NCI-H1694 treated with DMSO at 0.1 percent for 48 hours (cell line): ENCODE measurements around the gene CD83.
"Not testable (repeated sequence)": the region's sequence is repeated elsewhere in the genome, so short reads cannot be mapped to it uniquely, and the experiment has no call there.

Experiments used
- DNase-seq: peaks from one replicate; lab custom pipeline; 2025; lab: John Stamatoyannopoulos, UW

Gene CD83

GRCh38 chr6:14149053-14149738, 31.6 kb downstream of the CD83 start:
- no peak for DNase-seq

DNA sequence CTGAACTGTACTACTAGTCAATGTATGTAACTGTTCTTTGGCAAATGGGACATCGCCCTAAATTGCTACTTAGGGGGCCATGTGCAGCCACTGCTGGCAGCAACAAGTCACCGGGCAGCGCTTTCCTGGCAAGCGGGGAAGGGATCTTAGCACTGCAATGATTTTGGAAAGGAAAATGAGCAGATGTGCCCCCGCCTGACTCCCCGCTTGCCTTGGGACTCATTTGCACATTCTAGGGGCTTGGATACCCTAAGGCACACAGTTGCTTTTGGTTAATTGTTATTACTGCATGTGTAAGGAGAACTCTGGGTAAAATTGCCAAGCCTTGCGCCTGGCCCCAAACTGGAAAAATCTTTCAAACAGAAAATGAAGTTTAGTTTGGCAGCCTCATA, 32.2 kb downstream of the CD83 start:
- no peak for DNase-seq

DNA sequence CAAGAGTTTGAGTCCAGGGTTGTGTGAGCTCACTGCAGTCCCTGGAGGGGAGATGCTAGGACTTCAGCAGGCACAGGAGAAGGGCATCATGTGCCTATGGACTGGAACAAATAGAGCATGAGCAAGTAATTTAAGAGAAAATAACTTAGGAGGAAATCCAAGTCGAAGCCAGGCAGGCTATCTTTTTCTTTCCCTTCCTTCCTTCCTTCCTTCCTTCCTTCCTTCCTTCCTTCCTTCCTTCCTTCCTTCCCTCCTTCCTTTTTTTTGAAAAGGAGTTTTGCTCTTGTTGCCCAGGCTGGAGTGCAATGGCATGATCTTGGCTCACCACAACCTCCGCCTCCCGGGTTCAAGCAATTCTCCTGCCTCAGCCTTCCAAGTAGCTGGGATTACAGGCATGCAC, 33.7 kb downstream of the CD83 start:
- not testable (repeated sequence) for DNase-seq

GRCh38 chr6:14151773-14152172, 34.2 kb downstream of the CD83 start:
- DNase-seq: no peak

DNA sequence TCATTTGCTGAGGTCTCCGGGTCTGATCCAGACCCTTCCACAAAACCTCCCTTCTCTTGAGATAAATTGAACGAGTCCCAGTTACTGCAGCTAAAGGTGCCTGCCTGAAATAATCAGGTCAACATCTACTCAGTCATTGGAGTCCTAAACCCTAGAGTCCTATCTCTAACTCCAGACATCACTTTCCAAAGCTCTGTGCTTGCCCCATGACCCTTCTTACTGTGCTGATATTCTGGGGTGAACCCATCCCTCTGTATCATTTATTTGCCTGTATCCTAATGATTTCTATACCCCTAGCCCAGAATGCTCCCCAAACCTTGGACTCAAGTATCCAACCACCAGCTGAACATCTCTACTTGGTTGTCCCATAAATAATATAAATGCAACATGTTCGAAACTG, 35.7 kb downstream of the CD83 start:
- DNase-seq: no peak

DNA sequence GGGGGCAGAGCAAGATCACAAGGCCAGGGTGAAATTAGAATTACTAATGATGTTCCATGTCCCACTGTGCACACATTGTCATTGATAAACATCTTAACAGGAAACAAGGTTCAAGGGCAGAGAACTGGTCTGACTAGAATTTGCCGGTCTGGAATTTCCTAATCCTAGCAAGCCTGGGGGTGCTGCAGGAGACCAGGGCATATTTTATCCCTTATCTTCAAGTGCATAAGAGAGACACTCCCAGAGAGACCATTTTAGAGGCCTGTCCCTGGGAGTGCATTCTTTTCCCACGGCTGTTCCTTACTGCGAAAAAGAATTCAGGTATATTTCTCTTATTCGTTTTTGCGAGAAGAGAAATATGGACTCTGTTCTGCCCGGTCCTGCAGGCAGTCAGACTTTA, 41.5 kb downstream of the CD83 start:
- DNase-seq: no peak

GRCh38 chr6:14162826-14163225, 45.3 kb downstream of the CD83 start:
- no peak for DNase-seq

DNA sequence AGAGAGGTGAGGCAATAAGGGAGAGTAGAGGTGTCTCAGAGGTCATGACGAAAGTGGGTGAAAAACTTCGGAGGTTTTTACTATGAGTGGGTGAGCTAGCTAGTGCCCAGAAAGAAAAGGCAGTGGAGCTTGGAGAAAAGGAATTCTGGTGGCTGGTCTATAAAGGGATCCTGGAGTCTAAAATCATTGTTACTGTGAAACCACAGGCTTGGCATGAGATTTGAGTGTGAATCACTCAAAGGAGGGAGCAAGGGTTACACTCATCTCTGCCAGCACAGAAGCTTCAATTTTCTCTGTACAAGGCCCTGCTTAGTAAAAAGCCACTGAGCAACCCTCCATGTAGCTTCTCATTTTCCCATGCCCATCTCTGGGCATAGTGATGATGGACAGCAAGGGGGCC, 47.5 kb downstream of the CD83 start:
- no peak for DNase-seq

DNA sequence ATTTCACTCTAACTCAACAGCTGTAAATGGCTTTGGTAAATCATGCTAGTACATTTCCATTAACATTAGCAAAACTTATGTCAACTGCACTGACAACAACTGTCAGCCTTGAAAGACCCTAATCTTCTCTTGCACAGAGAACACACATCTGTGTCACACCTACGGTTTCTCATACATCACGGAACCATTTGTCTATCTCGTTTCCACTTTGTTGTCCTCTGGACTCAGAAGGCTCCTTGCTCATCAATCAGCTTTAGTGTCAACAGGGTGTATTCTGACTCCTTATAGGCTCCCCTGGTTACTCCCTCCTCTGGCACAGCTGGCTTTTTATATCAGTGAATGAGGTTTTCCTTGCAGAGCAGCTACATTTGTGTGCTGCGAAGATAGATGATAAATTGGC, 49.3 kb downstream of the CD83 start:
- DNase-seq: no peak

DNA sequence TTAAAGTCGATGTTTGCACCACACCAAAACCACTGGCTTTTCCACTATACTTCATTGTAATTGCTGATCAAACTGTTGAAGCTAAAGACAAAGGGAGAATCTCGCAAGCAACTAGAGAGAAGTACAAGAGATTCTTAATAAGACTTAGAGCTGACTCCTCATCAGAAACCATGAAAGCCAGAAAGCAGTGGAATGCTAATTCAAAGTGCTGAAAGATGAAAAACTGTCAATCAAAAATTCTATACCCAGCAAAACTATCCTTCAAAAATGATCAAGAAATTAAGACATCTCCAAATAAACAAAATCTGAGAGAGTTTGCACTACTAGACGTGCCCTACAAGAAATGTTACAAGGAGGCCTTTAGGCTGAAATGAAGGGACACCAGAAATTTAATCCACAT, 52.6 kb downstream of the CD83 start:
- no peak for DNase-seq

DNA sequence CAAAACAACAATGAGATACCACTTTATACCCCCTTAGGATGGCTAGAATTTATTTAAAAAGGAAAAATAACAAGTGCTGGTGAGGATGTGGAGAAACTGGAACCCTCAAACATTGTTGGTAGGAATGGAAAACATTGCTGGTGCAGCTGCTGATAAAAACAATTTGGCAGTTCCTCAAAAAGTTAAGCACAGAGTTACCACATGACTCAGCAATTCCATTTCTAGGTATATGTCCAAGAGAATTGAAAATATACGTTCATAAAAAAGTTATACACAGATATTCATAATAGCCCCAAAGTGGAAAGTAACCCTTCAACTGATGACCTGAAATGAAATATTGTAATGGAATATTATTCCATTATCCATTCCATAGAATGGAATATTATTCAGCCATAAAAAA, 55.0 kb downstream of the CD83 start:
- no peak for DNase-seq

GRCh38 chr6:14174226-14174625, 56.7 kb downstream of the CD83 start:
- DNase-seq: no peak

DNA sequence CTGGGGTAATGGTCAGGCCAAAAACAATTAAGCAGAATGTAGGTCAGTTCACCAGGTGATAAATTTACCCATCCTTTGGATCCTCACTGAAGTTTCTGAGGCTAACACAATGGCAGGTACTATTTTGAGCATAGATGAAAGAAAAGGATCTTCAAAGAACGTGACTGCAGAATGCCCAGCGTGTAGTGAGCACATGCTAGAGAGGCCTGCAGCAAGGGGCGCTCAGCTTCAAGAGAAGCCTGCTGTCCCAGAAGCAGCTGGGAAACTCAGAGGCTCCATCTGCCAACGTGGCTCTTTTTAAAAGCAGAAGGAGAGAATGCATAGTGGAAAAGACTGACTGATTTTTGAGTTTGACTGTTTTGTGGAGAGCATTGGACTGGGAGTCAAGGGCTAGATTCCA, 57.4 kb downstream of the CD83 start:
- no peak for DNase-seq

- no peak for DNase-seq
These were observed 58.9 kb downstream of the CD83 start for GRCh38 chr6:14176429-14176828.

- DNase-seq: no peak
These were observed 60.0 kb downstream of the CD83 start for GRCh38 chr6:14177413-14178082.

- DNase-seq: no peak
These were observed 60.5 kb downstream of the CD83 start for GRCh38 chr6:14178083-14178445.

GRCh38 chr6:14180609-14181008, 63.0 kb downstream of the CD83 start:
- DNase-seq: no peak

- DNase-seq: no peak
These were observed 65.3 kb downstream of the CD83 start for GRCh38 chr6:14182916-14183315.
